ENCODE data around the gene ABCA1.

The ABCA1 gene

GRCh38 chr9:104746285-104746684 is 181.7 kb downstream of the ABCA1 start:
- no peak for DNase-seq

DNA sequence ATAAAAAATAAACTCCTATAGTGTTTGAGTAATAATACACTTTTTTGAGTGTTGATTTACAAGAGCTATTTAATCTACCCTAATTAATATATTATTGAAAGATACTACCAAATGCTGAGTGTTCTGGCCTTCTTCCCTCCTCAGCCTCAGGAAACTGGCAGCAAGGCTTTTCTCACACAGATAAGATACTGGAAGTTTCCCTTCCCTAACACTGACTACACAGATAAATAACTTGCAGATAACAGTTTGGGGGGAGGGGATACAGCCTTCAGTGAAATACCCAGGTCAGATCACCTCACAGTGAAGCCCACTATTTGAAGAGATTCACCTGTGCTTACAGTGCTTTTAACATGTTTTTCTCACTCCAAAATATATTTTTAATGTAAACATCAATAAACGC is 182.1 kb downstream of the ABCA1 start:
- no peak for DNase-seq

- no peak for DNase-seq
Observed at GRCh38 chr9:104743376-104743985, 184.5 kb downstream of the ABCA1 start.

GRCh38 chr9:104740621-104741020 is 187.3 kb downstream of the ABCA1 start:
- DNase-seq: no peak

DNA sequence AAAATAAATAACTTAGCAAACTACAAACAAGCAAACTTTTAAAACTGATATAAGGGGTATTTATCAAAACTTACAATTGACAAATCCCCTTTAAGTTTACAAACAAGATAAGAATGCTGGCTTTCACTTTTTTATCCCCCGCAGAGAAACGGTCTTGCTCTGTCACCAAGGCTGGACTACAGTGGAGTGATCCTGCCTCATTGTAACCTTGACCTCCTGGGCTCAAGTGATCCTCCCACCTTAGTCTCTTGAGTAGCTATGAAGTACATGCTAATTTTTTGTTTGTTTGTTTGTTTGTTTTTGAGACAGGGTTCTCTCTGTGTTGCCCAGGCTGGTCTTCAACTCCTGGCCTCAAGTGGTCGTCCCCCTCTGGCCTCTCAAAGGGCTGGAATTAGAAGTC is 189.5 kb downstream of the ABCA1 start:
- no peak for DNase-seq

Measured in activated CD8-positive, alpha-beta memory T cell treated with anti-CD3 and anti-CD28 coated beads, Interleukin-2, amount 50 U/mL, for 48 hours (primary cell).